CD8-positive, alpha-beta memory T cell (primary cell): ENCODE results near the gene VWA8. TPM values are rescaled to one million over a fixed set of nuclear protein-coding genes. Genes with fewer than 3 reads are reported as not detected.

ENCODE experiments used
- CTCF ChIA-PET: fragments of 350-600 bp; sonication (Branson Sonifier 250); formaldehyde crosslinking; loops from one replicate; lab custom pipeline; 2021; ENCODE audit warnings: antibody characterized with exemption; lab: Charles Lee
- POLR2A ChIA-PET: fragments of 350-600 bp; sonication (Branson Sonifier 250); formaldehyde crosslinking; loops from one replicate; lab custom pipeline; 2021; ENCODE audit warnings: antibody characterized with exemption; lab: Charles Lee
- DNase-seq, 5 donors: peaks; one replicate each; pipeline versions ENCODE4 v3.0.0 to v3.0.0-alpha.2; 2020 to 2022; ENCODE audit warnings: mixed read lengths in 1 of 5
- H3K27ac ChIP-seq: one replicate; pipeline ENCODE4 v1.7.0; 2013; ENCODE audit warnings: low read depth, mild to moderate bottlenecking, low read length, moderate library complexity
- H3K27me3 ChIP-seq: 2 replicates; pipeline ENCODE4 v1.7.0; 2013; ENCODE audit warnings: low read length, mild to moderate bottlenecking; ENCODE audit not compliant: insufficient read depth, poor library complexity, severe bottlenecking
- H3K36me3 ChIP-seq: 2 replicates; pipeline ENCODE4 v1.7.0; 2013; ENCODE audit warnings: mild to moderate bottlenecking, low read length, moderate library complexity; ENCODE audit not compliant: insufficient read depth
- H3K4me1 ChIP-seq: 2 replicates; pipeline ENCODE4 v1.7.0; 2013; ENCODE audit warnings: mild to moderate bottlenecking, low read length, moderate library complexity; ENCODE audit not compliant: insufficient read depth
- H3K4me3 ChIP-seq: 2 replicates; pipeline ENCODE4 v1.7.0; 2013; ENCODE audit warnings: mild to moderate bottlenecking, low read length
- H3K9me3 ChIP-seq: 2 replicates; pipeline ENCODE4 v1.7.0; 2013; ENCODE audit warnings: mild to moderate bottlenecking, low read length
- H3K27ac Mint-ChIP-seq, 8 donors: one replicate each; pipeline ENCODE4 v1.8.0; 2020 to 2021; ENCODE audit warnings: mixed read lengths in 8 of 8, mild to moderate bottlenecking in 6 of 8, inconsistent platforms in 3 of 8, moderate library complexity in 3 of 8
- H3K27me3 Mint-ChIP-seq, 2 donors: one replicate each; pipeline ENCODE4 v1.8.0; 2020 to 2021; ENCODE audit warnings: mixed read lengths in 2 of 2, mild to moderate bottlenecking in 1 of 2, moderate library complexity in 1 of 2
- H3K36me3 Mint-ChIP-seq, 3 donors: one replicate each; pipeline ENCODE4 v1.8.0; 2020 to 2021; ENCODE audit warnings: mixed read lengths in 3 of 3, inconsistent platforms in 1 of 3, mild to moderate bottlenecking in 1 of 3
- H3K4me1 Mint-ChIP-seq, 3 donors: one replicate each; pipeline ENCODE4 v1.8.0; 2020 to 2021; ENCODE audit warnings: mixed read lengths in 3 of 3, inconsistent platforms in 1 of 3, mild to moderate bottlenecking in 1 of 3
- H3K4me3 Mint-ChIP-seq, 7 donors: one replicate each; pipeline ENCODE4 v1.8.0; 2020 to 2021; ENCODE audit warnings: mixed read lengths in 7 of 7, mild to moderate bottlenecking in 6 of 7, moderate library complexity in 4 of 7, inconsistent platforms in 2 of 7
- H3K9me3 Mint-ChIP-seq, 5 donors: one replicate each; pipeline ENCODE4 v1.8.0; 2020 to 2022; ENCODE audit warnings: mixed read lengths in 5 of 5, mild to moderate bottlenecking in 3 of 5, moderate library complexity in 2 of 5, inconsistent platforms in 1 of 5
- polyA plus RNA-seq: library from polyadenylated mRNA; unstranded; fragments of 300-500 nt; fragmentation: Illumina TruSeq; gene quantifications from one replicate; pipeline ENCODE4 v1.2.3, GENCODE V29; 2021
- total RNA-seq, 2 experiments: library from RNA; stranded (reverse); gene quantifications; one replicate each; pipeline ENCODE4 v1.2.3, GENCODE V29; 2021

Gene VWA8
- total and polyA plus RNA-seq, 3 experiments from 2014 or later, result 6.9 to 21.3 (median 21.2) TPM

GRCh38 chr13:41681587-41681986 lies 279.3 kb downstream of the VWA8 start:
- no peaks in the 10 kb centered on the region for H3K27me3 ChIP-seq
- no peak overlapping the region for H3K4me3 ChIP-seq
- no peak overlapping the region for H3K27ac ChIP-seq
- Mint-ChIP-seq H3K4me1 (no peaks in the 10 kb centered on the region), H3K9me3 (no peaks in the 10 kb centered on the region), H3K4me3 (no peak overlapping the region), H3K36me3 (peaks cover 25 to 61% (median 33%) of the 10 kb centered on the region in 3 donors), H3K27ac (no peak overlapping the region), H3K27me3 (no peaks in the 10 kb centered on the region)
- H3K9me3 ChIP-seq, result no peaks in the 10 kb centered on the region
- no peak for DNase-seq
- CTCF ChIA-PET, result no interaction called here
- POLR2A ChIA-PET, result no interaction called here
- H3K36me3 ChIP-seq, result no peaks in the 10 kb centered on the region
- H3K4me1 ChIP-seq, result no peaks in the 10 kb centered on the region

- H3K4me3 ChIP-seq, result no peak overlapping the region
- H3K27ac ChIP-seq, result no peak overlapping the region
- Mint-ChIP-seq H3K36me3 (peaks cover 25 to 59% (median 30%) of the 10 kb centered on the region in 3 donors), H3K4me3 (no peak overlapping the region), H3K27ac (no peak overlapping the region), H3K9me3 (no peaks in the 10 kb centered on the region), H3K4me1 (no peaks in the 10 kb centered on the region), H3K27me3 (no peaks in the 10 kb centered on the region)
- ChIA-PET CTCF (no interaction called here), POLR2A (no interaction called here)
- H3K27me3 ChIP-seq, result no peaks in the 10 kb centered on the region
- no peak for DNase-seq
- H3K9me3 ChIP-seq, result no peaks in the 10 kb centered on the region
- no peaks in the 10 kb centered on the region for H3K36me3 ChIP-seq
- no peaks in the 10 kb centered on the region for H3K4me1 ChIP-seq
Measured at GRCh38 chr13:41680900-41681299, 280.0 kb downstream of the VWA8 start.

- H3K27ac Mint-ChIP-seq, result no peak overlapping the region
- DNase-seq, result no peak
- H3K9me3 ChIP-seq, result no peaks in the 10 kb centered on the region
- H3K4me1 Mint-ChIP-seq, result no peaks in the 10 kb centered on the region
- no peaks in the 10 kb centered on the region for H3K27me3 ChIP-seq
- no peak overlapping the region for H3K27ac ChIP-seq
- no peak overlapping the region for H3K4me3 Mint-ChIP-seq
- H3K36me3 ChIP-seq, result no peaks in the 10 kb centered on the region
- peaks cover 21 to 57% (median 27%) of the 10 kb centered on the region in 3 donors for H3K36me3 Mint-ChIP-seq
- no peaks in the 10 kb centered on the region for H3K4me1 ChIP-seq
- POLR2A ChIA-PET, result no interaction called here
- no peaks in the 10 kb centered on the region for H3K27me3 Mint-ChIP-seq
- no peaks in the 10 kb centered on the region for H3K9me3 Mint-ChIP-seq
- H3K4me3 ChIP-seq, result no peak overlapping the region
- CTCF ChIA-PET, result interaction anchor here (0.9 kb wide), 1 partner anchor 13 kb away, joined by 3 read pairs; no protein-coding TSS in a partner anchor
Measured at GRCh38 chr13:41678848-41679247, 282.1 kb downstream of the VWA8 start.

- H3K4me1 Mint-ChIP-seq, result no peaks in the 10 kb centered on the region
- CTCF ChIA-PET, result interaction anchor here (1.6 kb wide), 1 partner anchor 10 kb away, joined by 4 read pairs; no protein-coding TSS in a partner anchor
- peaks cover 16 to 53% (median 21%) of the 10 kb centered on the region in 3 donors for H3K36me3 Mint-ChIP-seq
- H3K4me3 Mint-ChIP-seq, result no peak overlapping the region
- H3K9me3 Mint-ChIP-seq, result no peaks in the 10 kb centered on the region
- no peak overlapping the region for H3K4me3 ChIP-seq
- H3K27ac Mint-ChIP-seq, result no peak overlapping the region
- DNase-seq, result no peak
- POLR2A ChIA-PET, result no interaction called here
- H3K36me3 ChIP-seq, result no peaks in the 10 kb centered on the region
- no peaks in the 10 kb centered on the region for H3K9me3 ChIP-seq
- H3K27me3 Mint-ChIP-seq, result no peaks in the 10 kb centered on the region
- H3K27me3 ChIP-seq, result no peaks in the 10 kb centered on the region
- no peaks in the 10 kb centered on the region for H3K4me1 ChIP-seq
- H3K27ac ChIP-seq, result no peak overlapping the region
Measured at GRCh38 chr13:41678249-41678648, 282.7 kb downstream of the VWA8 start.

- Mint-ChIP-seq H3K36me3 (peaks cover 2 to 43% (median 11%) of the 10 kb centered on the region in 3 donors), H3K4me3 (no peak overlapping the region), H3K27me3 (no peaks in the 10 kb centered on the region), H3K9me3 (no peaks in the 10 kb centered on the region), H3K4me1 (no peaks in the 10 kb centered on the region), H3K27ac (no peak overlapping the region)
- H3K4me3 ChIP-seq, result no peak overlapping the region
- ChIA-PET CTCF (no interaction called here), POLR2A (no interaction called here)
- no peak overlapping the region for H3K27ac ChIP-seq
- H3K27me3 ChIP-seq, result no peaks in the 10 kb centered on the region
- no peak for DNase-seq
- no peaks in the 10 kb centered on the region for H3K4me1 ChIP-seq
- H3K9me3 ChIP-seq, result no peaks in the 10 kb centered on the region
- peaks cover 2% of the 10 kb centered on the region for H3K36me3 ChIP-seq
Measured at GRCh38 chr13:41675306-41675705, 285.6 kb downstream of the VWA8 start.

GRCh38 chr13:41674246-41674645 lies 286.7 kb downstream of the VWA8 start:
- no peaks in the 10 kb centered on the region for H3K27me3 ChIP-seq
- H3K36me3 ChIP-seq, result peaks cover 3% of the 10 kb centered on the region
- peaks cover 0 to 47% (median 13%) of the 10 kb centered on the region in 3 donors for H3K36me3 Mint-ChIP-seq
- H3K27ac Mint-ChIP-seq, result no peak overlapping the region
- no peak overlapping the region for H3K27ac ChIP-seq
- POLR2A ChIA-PET, result no interaction called here
- H3K4me3 Mint-ChIP-seq, result no peak overlapping the region
- no peaks in the 10 kb centered on the region for H3K9me3 Mint-ChIP-seq
- H3K4me3 ChIP-seq, result no peak overlapping the region
- no peak for DNase-seq
- H3K4me1 ChIP-seq, result no peaks in the 10 kb centered on the region
- H3K4me1 Mint-ChIP-seq, result no peaks in the 10 kb centered on the region
- H3K9me3 ChIP-seq, result no peaks in the 10 kb centered on the region
- H3K27me3 Mint-ChIP-seq, result no peaks in the 10 kb centered on the region
- CTCF ChIA-PET, result no interaction called here

GRCh38 chr13:41673640-41674039 lies 287.3 kb downstream of the VWA8 start:
- ChIA-PET CTCF (no interaction called here), POLR2A (no interaction called here)
- no peak overlapping the region for H3K27ac ChIP-seq
- no peaks in the 10 kb centered on the region for H3K4me1 Mint-ChIP-seq
- no peaks in the 10 kb centered on the region for H3K27me3 ChIP-seq
- no peaks in the 10 kb centered on the region for H3K4me1 ChIP-seq
- no peak overlapping the region for H3K4me3 Mint-ChIP-seq
- no peak overlapping the region for H3K27ac Mint-ChIP-seq
- no peaks in the 10 kb centered on the region for H3K27me3 Mint-ChIP-seq
- no peaks in the 10 kb centered on the region for H3K9me3 Mint-ChIP-seq
- H3K36me3 Mint-ChIP-seq, result peaks cover 0 to 46% (median 13%) of the 10 kb centered on the region in 3 donors
- peaks cover 3% of the 10 kb centered on the region for H3K36me3 ChIP-seq
- DNase-seq, result no peak
- H3K4me3 ChIP-seq, result no peak overlapping the region
- no peaks in the 10 kb centered on the region for H3K9me3 ChIP-seq

GRCh38 chr13:41670873-41671443 lies 290.0 kb downstream of the VWA8 start:
- Mint-ChIP-seq H3K27ac (peak overlapping the region in 1 of 8 donors; percentile 72), H3K4me1 (no peaks in the 10 kb centered on the region), H3K36me3 (peaks cover 0 to 41% (median 11%) of the 10 kb centered on the region in 3 donors), H3K4me3 (no peak overlapping the region), H3K27me3 (no peaks in the 10 kb centered on the region), H3K9me3 (no peaks in the 10 kb centered on the region)
- Histone ChIP-seq H3K27ac (no peak overlapping the region), H3K4me1 (no peaks in the 10 kb centered on the region), H3K27me3 (no peaks in the 10 kb centered on the region), H3K4me3 (no peak overlapping the region), H3K9me3 (no peaks in the 10 kb centered on the region), H3K36me3 (peaks cover 3% of the 10 kb centered on the region)
- ChIA-PET CTCF (no interaction called here), POLR2A (no interaction called here)
- no peak for DNase-seq
